Measurements from ENCODE around the gene RNASET2.

Gene RNASET2

DNA sequence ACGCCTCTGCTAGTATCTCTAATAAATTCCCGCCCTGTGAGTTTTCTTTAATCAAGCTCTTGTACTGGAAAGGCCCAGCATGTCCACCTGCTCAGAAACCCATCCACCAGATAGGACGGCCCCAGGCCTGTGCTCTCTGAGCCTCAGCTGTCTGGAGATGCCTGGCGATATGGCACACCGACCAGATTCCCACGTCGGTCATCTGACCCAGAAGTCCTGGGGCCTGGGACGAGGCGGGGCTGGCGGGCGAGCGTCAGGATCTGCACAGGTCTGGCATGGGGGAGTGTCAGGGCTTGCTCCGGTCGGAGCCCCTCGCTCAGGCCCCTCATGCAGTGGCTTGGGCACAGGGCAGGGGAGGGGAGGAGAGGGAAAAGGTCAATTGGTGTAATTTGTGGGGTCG, 10.2 kb downstream of the RNASET2 start:
- peak in 1 of 2 experiments; percentile 8 for DNase-seq

DNA sequence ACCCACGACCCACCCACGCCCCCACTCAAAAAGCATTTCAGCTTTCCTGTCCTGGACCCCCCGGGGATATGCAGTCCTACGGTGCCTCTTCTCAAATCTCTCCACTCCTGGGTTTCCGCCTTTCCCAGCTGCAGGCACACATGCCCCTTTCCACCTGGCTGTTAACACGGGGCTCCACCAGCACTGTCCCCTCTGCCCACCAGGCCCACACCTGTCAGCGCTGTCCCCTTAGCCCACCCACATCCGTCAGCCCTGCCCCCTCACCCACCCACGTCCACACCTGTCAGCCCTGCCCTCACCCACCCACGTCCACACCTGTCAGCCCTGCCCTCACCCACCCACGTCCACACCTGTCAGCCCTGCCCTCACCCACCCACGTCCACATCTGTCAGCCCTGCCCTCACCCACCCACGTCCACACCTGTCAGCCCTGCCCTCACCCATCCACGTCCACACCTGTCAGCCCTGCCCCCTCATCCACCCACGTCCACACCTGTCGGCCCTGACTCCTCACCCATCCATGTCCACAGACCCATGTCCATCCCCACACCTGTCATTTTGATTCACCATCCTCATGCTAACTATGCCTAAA, 11.6 kb downstream of the RNASET2 start:
- peak in 1 of 2 experiments; percentile 14 for DNase-seq

DNA sequence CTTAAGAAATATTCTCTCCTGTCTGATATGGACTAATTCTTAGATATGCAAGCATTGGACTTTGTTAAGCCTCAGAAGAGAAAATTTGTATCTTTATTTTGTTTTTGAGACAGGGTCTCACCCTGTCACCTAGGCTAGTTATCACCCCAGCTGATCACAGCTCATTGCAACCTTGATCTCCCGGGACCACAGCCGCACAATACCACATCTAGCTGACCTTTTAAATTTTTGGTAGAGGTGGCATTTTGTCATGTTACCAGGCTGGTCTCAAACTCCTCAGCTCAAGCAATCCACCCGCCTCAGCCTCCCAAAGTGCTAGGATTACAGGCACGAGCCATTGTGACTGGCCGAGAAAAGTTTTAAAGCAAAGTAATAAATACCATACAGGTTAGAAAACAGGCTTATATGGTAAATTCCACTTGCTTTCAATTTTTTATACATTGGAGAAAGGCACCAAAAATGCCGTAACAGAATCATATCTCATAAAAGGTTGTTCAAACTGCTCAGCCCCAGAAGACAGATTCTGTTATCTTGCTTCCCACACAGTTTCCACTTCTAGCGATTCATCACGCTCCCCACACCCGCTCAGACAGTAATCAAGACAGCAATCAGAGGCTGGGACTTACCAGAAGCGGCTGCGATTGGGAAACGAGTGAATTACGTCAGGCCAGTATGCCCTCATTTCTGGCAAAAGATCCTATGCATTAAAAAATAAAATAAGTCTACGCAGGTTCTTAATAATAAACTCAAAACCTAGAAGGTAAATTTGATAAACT, 13.8 kb downstream of the RNASET2 start:
- DNase-seq, result peak; percentile 73 to 79

GRCh38 chr6:166940643-166941068, 15.7 kb downstream of the RNASET2 start:
- peak in 1 of 2 experiments; percentile 23 for DNase-seq

- no peak for DNase-seq
These were observed 16.5 kb downstream of the RNASET2 start for GRCh38 chr6:166939894-166940293.

DNA sequence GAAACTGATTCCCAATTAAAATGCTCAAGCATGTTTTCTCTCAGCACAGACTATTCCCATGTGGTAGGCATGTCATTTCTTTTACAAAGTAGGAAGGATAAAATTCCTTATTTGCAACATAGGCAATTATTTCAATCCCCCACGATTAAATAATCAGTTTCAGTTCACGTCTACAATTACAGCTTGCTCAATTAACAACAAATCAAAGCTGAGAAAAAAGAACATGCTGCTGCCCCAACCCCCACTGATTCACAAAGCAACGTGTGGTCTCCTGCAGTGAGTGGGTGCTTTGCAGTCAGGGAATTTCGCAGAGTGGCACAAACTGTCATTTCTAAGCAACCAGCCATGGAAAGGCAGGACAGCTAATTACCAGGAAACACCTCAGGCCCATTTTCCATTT, 17.0 kb downstream of the RNASET2 start:
- peak in 1 of 2 experiments; percentile 7 for DNase-seq

GRCh38 chr6:166938704-166939103, 17.6 kb downstream of the RNASET2 start:
- DNase-seq, result peak in 1 of 2 experiments; percentile 7

DNA sequence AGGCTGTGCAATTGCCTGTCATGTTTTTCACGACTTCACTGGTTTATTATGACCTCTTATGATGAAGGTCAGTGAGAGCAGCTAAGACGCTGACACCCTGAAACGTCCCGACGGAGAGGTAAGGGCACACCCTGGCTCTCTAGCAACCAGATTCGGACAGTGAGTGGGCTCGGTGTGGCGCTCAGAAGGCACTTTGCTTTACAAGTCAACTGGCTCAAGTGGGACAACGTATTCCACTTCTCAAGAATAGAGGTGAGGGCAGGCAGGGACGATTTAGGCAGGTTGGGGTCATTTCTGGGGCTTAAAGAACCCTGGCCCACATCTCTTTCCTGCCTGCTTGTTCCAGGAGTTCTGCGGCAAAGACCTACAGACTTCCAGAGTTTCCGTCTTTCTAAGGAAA, 18.2 kb downstream of the RNASET2 start:
- DNase-seq, result peak in 1 of 2 experiments; percentile 9

DNA sequence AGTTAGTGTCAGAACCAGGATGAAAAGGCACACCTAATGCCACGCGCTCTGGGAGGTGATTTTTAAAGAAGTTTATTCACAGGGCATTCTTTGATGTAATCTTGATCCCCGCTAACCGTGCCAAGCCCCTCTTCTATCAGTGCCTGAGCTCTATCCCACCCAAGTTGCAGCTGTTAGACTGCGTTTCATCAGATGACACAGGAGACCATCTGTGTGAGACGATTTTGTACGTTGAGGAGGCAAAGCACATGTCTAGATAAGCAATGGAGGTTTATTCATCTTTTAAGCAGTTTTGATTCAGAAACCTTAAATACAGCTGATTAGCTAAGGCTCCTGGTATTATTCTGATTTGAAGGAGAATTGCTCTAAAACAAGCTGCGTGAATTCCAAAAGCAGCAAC, 18.6 kb downstream of the RNASET2 start:
- DNase-seq, result peak in 1 of 2 experiments; percentile 5

DNA sequence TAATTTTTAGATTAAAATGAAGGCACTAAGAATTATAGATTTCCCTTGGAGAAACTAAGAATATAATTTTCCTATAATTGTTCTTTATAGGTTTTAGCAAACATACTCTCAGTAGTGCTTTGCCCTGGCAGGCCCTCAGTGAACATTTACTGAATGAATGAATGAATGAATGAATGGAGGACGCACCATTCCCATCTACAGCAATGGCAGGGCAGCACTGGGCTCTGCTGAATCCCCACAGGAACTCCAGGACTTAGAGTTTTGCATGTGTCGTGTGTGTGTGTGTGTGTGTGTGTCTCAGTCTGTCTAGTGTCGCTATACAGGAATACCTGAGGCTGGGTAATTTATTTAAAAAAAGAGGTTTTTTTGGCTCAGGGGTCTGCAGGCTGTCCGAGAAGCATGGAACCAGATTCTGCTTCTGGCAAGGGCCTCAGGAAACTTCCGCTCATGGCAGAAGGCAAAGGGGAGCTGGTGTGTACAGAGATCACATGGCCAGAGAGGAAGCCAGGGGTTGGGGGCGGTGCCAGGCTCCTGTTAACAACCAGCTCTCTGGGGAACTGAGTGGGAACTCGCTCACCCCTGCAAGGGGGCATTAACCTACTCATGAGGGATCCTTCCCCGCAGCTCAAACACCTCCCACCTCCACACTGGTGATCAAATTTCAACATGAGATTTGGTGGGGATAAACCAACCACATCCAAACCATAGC, 20.1 kb downstream of the RNASET2 start:
- DNase-seq, result no peak

DNA sequence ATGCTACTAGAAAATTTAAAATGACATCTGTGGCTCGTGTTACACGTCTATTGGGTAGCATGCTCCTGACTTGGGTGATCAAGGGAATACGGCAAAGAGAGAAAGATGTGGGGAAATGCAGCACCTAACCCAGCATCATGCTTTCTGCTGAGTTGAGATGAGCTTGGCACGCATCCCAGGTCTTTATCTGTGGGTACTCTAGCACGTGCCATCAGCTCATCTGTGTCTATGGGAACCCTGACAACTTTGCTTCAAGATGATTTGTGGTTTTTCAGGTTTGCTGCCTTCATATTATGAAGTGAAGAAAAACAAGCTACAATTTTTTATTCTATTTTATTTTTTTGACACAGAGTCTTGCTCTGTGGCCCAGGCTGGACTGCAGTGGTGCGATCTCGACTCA, 21.0 kb downstream of the RNASET2 start:
- no peak for DNase-seq

- peak in 1 of 2 experiments; percentile 7 for DNase-seq
These were observed 22.2 kb downstream of the RNASET2 start for GRCh38 chr6:166934174-166934573.

DNA sequence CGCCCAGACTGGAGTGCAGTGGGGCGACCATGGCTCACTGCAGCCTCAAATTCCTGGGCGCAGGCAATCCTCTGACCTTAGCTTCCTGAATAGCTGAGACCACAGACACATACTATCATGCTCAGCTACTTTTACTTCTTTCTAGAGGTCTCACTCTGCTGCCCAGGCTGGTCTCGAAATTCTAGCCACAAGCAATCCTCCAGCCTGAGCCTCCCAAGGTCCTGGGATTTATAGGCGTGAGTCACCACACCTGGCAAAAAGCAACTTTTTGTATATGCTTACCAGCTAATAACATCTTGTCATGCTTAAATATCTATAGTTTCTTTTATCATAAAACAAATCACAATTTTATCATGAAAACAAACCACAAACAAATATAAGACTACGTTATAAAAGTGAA, 23.0 kb downstream of the RNASET2 start:
- no peak for DNase-seq

DNA sequence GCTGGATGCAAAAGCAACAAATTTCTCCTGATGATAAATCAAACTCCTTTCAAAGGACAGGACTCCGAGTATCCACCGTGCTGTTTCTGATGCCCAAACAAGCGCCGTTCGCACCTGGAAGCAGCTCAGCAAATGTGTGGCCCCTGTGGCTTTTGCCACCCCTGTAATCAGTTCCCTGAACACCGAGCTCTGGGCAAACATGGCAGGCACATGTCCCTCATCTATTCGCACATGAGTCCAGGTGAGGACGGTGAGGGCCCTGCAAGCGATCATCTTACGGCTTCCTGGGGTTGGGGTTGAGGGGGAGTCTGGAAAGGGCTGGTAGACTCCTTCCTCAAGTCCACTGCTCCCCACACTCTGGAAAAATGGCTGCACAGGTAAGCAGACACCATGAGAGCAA, 23.7 kb downstream of the RNASET2 start:
- no peak for DNase-seq

- no peak for DNase-seq
These were observed 24.2 kb downstream of the RNASET2 start for GRCh38 chr6:166932116-166932515.

GRCh38 chr6:166931426-166931970, 24.9 kb downstream of the RNASET2 start:
- no peak for DNase-seq

DNA sequence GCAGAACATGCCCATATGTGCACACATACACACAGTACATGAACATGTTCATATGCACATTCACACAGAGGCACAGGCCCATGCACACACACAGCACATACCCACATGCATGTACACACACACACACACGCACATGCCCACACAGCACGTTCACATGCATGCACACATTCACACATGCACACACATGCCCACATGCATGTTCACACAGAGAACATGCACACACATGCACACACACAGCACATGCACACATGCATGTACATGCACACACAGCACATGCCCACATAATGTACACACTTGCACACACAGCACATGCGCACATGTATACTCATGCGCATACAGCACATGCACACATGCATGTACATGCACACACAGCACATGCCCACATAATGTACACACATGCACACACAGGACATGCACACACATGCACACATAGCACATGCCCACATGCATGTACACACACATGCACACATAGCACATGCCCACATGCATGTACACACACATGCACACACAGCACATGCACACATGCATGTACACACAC, 25.9 kb downstream of the RNASET2 start:
- no peak for DNase-seq

DNA sequence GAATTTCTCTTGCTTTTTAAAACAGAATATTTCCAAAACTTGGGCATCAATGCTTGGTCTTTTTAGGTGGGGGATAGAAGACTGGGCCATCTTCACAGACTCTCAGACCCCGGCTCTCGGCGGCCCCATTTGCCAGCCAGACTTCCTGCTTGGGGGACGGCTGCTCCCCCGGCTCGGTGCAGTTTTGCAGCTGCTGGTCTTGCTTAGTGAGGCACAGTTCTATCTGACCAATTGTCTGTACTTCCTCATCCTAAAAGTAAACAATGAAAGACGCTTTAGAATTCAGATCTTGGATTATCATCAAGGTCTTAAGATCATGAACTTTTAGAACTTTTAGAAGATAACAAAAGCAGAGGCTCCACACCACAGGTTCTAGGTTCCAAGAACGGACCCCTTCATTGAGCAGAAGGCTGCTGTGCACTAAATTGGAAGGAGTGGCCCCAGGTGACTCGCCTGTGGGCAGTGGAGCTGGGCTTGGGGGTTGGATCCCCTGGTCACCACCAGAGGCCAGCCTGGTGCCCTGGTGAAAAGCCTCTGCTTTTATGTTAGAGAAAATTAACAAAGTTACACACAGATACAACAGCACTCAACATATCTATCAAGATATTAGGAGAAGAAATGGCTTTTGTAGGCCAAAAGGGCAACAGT, 26.7 kb downstream of the RNASET2 start:
- no peak for DNase-seq

DNA sequence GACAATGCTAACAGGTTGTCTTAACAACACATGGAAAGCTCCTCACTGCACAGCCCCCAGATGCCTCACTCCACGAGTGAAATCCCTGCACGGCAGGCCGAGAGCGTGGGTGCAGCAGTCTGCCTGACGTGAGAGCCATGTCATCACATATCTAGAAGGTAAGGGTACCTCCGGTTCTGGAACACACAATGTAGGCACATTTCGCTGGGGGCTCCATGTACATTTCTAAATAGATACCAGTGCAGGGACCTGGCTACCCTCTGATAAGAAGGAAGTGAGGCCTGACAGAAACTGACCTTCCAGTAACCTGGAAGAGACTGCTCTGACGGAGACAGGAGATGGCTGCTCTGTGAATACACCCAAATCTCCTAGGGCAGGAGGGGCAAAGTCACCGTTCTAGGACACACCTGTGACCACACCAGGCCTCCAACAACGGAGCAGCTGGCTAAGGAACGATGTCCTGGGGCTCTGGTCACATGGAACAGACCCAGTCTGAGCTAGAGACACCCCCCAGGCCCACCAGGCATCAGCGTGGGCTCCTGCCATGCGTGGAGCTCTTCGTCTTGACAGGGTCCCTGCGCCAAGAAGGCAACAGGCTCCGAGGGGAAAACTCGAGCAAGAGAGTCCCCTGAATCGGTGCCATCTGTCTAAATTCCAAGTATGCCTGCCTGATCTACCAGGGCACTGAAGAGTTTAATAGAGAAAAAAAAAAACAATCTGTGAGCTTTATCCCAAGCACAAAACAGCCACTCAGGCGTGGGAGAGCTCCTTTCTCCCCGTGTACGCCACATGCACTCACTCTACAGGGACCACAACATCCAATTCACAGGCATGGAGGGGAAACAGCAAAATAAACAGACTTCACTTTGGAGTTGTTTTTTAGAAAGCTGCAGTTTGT, 27.5 kb downstream of the RNASET2 start:
- no peak for DNase-seq

DNA sequence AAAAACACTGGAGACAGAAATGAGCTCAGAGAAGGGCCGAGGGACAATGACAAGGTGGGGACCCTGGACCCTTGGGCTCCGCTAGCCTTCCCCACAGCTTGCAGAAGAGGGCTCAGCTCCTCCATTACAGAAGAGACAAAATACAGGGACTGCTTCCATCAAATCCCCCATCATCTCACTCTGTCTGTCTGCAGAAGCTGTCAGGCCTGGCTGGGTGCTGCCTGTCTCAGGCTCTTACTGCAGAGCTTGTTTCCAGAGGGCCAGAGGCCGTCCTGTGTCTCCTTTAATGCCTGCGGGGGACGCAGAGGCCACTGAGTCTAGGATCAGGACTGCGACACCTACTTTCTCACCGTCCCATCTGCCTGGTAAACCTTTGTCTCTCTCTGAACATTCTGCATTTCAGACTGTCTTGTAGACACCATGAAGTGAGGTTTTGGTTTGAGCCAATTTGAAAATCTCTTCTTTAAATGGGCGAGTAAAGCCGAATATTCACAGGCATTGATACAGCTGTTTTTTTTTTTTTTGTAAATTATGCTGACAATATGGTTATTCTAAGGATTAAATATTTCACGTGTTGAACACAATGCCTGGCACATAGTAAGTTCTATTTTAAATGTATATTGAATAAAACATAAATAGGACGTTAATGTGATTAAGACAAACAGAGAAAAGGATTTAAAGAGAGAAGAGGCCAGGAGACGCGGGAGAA, 28.3 kb downstream of the RNASET2 start:
- peak in 1 of 2 experiments; percentile 8 for DNase-seq
